NCI-H2196 treated with DMSO at 0.1 percent for 48 hours (cell line): ENCODE data around the gene MFSD6.
"Not testable (repeated sequence)": the region's sequence is repeated elsewhere in the genome, so short reads cannot be mapped to it uniquely, and the experiment has no call there.

Experiments used
- DNase-seq: peaks from one replicate; lab custom pipeline; 2025; ENCODE audit not compliant: unreplicated experiment; lab: John Stamatoyannopoulos, UW

MFSD6 gene

DNA sequence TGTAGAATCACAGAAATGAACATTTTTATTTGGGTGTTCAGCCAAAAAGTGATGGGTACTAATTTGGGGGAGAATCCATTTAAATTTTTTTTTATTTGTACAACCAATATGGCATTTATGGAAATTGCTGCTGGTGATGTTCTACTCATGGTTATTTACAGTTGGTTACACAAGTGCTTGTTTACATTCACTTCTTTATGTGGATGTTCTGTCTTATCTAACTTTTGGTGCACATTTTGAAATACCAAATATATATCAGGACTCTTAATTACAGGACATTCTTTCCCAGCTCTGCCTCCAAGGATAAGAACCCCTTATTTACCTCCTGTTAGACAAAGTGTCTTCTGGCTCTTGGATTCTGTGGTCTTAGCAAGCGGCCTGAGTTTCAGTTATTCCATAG, 91.1 kb downstream of the MFSD6 start:
- DNase-seq, result no peak

- DNase-seq, result no peak
Measured at GRCh38 chr2:190500054-190500502, 91.9 kb downstream of the MFSD6 start.

- DNase-seq, result no peak
Measured at GRCh38 chr2:190501231-190501630, 93.1 kb downstream of the MFSD6 start.

DNA sequence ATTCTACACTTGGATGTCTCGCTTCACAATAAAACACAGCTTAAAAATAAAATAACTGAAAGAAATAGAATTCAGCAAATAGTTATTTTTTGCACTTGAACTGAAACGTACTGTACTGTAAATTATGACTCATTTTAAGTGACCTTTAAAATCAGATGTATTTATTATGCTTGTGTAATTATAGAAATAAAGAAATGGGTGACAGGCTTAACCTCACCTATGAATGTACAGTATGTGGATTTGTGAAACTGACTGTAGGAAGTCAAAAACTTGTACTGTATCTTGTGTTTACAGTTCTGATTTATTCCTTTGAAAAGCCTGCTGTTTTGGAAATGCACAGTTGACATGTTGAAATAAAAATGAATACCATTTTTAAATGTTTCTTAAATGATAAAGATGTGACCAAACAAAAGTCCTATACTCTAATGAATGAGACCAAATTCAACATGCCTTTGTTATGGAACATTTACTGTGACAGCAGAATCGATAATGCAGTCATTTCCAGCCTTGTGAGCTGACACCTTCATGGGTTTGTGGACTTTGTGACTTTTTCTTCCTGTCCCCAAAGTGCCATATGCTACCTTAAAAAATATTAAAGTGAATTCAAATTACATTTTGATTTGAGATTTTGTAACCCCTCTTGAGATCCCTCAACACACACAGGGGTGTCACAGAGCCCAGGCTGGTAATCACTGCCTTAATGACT, 93.7 kb downstream of the MFSD6 start:
- no peak for DNase-seq

DNA sequence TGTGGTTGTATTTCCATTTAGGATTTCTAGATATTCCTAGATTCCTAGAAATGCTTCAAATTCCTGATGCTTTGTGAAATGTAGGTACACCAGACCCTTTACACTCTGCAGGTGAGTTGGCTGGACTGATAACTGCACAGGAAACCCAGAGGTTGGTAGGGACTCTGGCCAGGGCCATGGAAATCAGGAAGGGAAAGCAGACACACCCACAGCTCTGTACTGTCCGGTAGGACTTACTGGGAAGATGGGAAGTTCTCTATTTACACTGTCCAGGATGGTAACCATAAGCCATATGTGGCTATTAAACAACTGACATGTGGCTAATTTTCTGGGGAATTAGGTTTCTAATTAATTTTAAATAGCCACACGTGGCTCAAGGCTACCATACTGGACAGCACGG, 94.9 kb downstream of the MFSD6 start:
- no peak for DNase-seq

DNA sequence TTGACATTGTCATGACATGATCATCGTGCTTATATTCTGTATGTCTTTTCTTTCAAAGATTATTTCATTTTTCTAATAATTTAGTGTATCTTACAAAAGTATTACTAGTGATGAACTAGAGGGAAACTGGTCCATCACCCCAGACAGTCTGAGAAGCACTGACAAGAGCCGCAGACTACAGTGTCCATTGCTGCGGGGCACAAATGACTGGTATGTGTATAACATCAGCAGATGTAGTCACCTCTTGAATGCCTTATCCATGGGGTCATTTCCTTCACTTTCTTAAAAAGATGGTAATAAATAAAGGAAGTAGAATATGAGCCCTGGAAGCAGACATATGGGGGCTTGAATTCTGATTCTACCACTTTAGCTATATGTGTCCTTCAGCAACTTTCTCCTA, 96.8 kb downstream of the MFSD6 start:
- no peak for DNase-seq

DNA sequence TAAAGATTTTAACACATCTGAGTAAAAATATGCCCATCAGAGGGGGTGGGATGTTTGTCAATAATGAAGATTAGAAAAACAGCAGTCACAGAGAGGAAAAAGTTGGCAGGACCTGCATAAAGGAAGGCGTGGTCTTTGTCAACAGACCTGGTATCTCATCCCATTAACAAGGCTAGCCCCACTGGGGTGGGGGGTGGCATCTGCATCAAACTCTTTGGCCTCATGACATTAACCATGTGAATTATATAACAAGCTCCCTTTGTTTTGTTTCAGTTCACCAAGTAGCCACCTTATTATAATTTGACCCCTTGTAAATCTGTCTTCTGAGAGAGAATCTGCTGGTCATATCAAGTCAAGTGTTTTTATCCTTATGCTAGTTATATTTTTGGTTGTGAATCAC, 97.5 kb downstream of the MFSD6 start:
- DNase-seq, result no peak

DNA sequence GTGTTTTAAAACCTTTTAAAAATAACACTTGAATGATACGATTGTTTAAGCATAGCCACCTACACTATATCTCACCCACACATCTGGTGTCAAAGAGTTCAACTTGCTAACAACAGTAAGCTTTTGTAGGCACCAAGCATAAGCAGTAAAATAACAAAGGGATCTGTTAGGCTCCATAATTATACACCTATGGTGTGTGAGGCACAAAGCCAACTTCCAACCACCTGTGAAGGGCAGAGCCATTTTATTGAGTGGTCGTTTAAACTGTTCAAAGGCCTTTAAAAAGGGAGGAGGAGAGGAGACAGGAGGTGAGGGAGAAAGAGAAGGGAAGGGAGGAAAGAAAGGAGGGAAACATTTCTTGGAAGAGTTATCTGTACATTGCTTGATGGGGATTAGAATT, 98.5 kb downstream of the MFSD6 start:
- no peak for DNase-seq

GRCh38 chr2:190507135-190507534, 99.0 kb downstream of the MFSD6 start:
- peak; percentile 62 for DNase-seq

GRCh38 chr2:190509895-190510294, 101.7 kb downstream of the MFSD6 start:
- not testable (repeated sequence) for DNase-seq

GRCh38 chr2:190511104-190511503, 102.9 kb downstream of the MFSD6 start:
- DNase-seq, result peak; percentile 39

GRCh38 chr2:190512539-190513095, 104.5 kb downstream of the MFSD6 start:
- no peak for DNase-seq

DNA sequence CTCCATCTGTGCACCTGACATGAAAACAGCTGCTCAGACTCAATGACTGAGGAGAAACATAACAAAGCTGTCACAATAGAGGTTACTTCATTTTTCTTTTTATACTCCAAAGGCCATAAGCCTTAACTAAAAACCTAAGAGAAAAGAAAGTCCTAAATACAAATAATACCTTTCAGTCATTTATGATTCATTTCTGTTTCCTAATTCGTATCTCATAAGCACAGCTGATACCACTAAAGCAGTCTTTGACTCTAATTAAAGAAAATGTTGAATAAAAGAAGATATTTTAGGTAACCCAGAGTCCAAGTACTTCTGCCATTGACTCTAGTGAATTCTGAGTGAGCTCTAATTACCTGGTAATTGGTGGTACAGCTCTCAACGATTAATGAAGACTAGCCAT, 105.7 kb downstream of the MFSD6 start:
- DNase-seq, result no peak

DNA sequence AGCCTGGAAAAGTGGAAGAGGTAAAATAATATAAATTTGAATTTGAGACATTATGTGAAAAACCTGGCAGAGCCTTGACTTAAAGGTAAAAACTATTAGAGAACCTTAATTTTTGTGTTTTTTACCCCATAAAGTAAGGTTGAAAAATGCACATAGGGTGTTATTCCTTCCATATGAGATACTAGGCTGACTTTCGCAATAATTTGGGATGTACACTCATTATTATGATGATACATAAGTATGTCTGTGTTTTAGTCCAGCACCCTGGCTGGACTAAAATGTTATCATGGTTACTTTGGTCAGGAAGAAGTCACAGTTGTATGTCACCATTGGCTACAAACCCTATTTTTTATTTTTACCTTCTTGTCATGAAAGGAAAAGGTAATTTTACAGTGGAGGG, 106.5 kb downstream of the MFSD6 start:
- DNase-seq, result no peak

- no peak for DNase-seq
Measured at GRCh38 chr2:190515687-190516086, 107.5 kb downstream of the MFSD6 start.

DNA sequence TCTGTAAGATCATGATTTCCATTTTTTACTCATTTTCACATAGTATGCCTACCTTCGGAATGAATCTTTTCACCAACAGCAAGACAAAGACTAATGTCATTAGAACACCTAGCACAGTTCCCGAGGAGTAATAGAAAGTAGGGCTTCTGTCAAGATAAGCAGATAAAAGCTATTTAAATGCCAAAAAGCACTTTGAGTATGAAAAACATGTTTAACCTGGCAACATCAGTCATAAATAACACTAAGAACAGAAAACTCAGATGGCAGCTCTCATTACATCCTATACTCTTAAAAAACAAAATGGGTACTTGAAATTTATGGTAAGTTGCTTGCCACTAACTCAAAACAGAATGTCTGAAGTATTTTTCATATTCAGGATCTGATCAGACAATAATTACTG, 109.3 kb downstream of the MFSD6 start:
- no peak for DNase-seq

DNA sequence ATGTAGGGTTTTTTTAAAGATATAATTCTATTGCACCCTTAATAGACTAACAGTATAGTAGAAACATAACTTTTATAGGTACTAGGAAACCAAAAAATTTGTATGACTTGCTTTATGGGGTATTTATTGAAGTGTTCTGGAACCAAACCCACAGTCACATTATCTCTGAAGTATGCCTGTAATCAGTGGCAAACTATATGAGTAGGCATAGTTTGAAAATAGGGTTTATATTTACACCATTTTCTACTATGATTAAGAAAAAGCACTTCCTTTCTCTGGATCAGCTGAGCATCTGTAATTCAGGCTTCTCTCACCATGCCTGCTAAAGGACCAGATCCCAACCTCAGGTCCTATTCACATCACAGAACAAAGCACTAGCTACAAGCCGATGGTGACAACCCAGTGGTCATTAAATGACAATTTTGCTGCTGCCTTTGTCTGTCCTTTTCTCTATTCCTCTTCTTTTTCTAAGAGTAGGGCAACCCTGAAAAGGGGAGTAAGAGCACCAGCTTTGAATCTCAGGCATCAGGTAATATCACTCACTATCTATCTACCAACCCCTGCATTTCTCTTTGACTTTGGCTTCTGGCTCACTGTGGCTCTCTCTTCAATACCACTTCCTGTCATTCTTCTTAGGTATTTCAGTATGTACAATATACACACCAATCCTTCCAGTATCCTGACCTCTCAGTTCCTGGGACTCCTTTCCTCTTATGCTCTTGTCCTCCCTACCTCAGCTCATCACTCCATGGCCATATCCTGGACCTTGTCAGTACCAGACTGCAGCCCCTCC, 112.0 kb downstream of the MFSD6 start:
- DNase-seq, result no peak

DNA sequence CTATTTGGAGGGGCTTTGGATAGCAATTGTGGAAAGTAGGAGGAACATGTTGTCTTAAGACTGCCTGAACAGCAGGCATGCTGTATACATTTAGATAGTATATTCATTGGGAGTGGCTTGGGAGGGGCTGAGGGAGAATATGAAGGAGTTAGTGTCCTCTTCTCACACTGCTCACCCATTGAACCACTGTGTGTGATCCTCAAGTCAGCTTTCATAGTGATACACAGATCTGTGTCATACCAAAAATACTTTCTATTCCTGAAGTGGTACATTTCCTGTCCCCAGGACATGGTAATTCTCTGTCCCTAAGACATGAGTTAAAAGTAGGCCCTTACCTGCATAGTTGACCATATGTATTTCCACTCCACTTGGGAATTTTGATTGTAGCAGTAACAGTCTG, 116.8 kb downstream of the MFSD6 start:
- DNase-seq, result no peak

DNA sequence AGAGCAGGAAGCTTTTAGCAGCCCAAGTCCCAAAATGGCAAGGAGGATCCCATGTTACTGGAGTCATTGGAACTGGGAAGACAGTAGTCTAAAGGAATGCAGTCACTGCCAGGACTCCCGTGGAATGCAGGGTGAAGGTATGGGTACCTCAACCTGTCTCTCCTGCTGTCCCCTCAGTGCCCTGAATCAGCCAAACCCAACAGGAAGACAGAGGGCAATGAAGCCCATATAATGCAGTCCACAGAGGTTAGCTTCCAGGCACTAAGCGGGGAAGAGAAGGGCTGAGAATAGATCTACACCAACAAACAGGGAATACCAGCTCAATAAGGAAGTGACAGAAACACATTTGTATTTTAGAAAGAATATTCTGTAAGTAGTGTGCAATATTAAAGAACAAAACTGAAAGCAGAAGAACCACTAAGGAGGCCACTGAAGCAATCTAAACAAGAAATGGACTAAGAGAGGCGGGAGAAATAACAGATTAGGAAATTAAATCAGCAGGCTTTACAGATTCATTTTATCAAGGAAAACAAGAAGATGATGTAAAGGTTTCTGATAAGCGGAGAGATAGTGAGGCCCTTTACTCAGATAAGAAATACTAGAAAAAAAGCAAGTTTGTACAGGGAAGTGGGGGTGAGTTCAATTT, 118.1 kb downstream of the MFSD6 start:
- no peak for DNase-seq

- no peak for DNase-seq
Measured at GRCh38 chr2:190527214-190527613, 119.1 kb downstream of the MFSD6 start.

GRCh38 chr2:190527918-190528317, 119.8 kb downstream of the MFSD6 start:
- DNase-seq, result no peak

DNA sequence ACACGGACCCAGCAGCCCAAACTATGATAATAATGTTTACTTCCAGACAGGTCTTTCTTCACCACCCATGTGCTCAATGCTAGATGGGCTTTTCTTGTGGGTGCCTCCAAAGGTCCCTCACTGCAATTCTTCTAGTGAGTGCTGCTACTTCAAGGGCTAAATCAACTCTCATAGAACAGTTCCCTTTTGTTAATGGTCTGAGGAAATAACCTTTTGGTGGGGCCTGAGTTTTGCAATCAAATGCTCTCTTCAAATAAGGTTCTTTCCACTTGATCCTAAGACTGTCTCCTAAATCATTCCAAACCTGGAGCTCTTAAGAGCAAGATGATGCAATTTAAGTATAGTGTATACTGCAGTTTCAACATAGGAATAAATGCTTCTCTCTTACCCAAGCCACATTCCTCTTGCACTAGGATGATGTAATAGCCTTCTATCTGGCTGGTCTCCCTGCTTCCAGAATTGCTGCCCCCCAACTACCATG, 120.4 kb downstream of the MFSD6 start:
- no peak for DNase-seq
